ENCODE results near the gene G0S2. TPM values are rescaled to one million over a fixed set of nuclear protein-coding genes. Genes with fewer than 3 reads are reported as not detected.

G0S2 gene
- total and polyA plus RNA-seq, 2 of the 8 experiments (the other 6 are each of a cell fraction or from before 2014, with no cell fraction given) = 1.0 to 1.7 TPM

DNA sequence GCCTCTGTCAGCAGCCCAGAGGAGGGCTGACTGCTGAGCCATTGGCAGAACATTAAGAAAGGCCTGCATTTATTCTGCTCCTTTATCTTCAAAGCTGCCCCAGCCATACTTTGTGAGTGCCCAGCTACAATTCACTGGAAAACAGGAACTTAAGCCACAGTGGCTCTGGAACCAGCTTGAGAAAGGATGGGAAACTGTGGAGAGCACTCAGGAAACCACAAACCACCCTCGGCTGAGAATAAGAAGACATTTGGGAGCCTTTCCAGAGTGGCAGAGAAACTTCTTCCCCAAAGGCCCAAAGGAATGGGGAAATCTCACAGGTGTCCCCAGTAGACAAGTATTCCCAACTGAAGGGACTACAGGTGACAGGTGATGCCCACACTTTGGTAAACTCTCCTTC is 24.8 kb upstream of the G0S2 start:
- 100% methylated on average over 1 of the region's 1 CpG; no CpG with 5 or more reads in 1 of the 2 experiments for WGBS, 2 experiments (ENCODE audit: extremely low coverage in 1 of 2, insufficient coverage in 1 of 2, insufficient read length in 1 of 2, insufficient replicate concordance in 2 of 2, low coverage in 1 of 2, low lambda C conversion rate in 2 of 2, missing lambda C conversion rate in 1 of 2)
- FAIRE-seq = no peak
- DNase-seq (ENCODE audit: low read depth in 1 of 2, low spot score in 2 of 2) = no peak
- Histone ChIP-seq H4K91ac (replicated peaks; ENCODE audit: insufficient read length, low read length) (no peak overlapping the region), H4K20me1 (replicated peaks in 1 of 2; ENCODE audit: control insufficient read depth in 1 of 2, insufficient read depth in 2 of 2, low read length in 2 of 2) (no peaks in the 10 kb centered on the region), H3K9ac (replicated peaks in 1 of 4; ENCODE audit: extremely low read depth in 1 of 4, low read depth in 3 of 4, low read length in 3 of 4) (no peak overlapping the region), H3K18ac (ENCODE audit: extremely low read depth, low read length) (no peak overlapping the region), H3K23ac (ENCODE audit: insufficient read length) (no peak overlapping the region), H4K5ac (ENCODE audit: insufficient read length, low read depth, low read length) (no peak overlapping the region), H2BK12ac (ENCODE audit: low read depth, low read length) (no peak overlapping the region), H3K56ac (replicated peaks; ENCODE audit: insufficient read length, low read depth, low read length) (no peak overlapping the region), H3K27me3 (replicated peaks in 1 of 4; ENCODE audit: control insufficient read depth in 3 of 4, extremely low read depth in 1 of 4, insufficient read depth in 3 of 4, low read length in 3 of 4) (no peaks in the 10 kb centered on the region), H2BK15ac (ENCODE audit: low read length) (no peak overlapping the region), H2BK20ac (ENCODE audit: low read length) (no peak overlapping the region), H2AK5ac (ENCODE audit: low read depth, low read length) (no peak overlapping the region), H3K14ac (ENCODE audit: insufficient read length) (no peak overlapping the region), H3K23me2 (ENCODE audit: low read depth, low read length) (no peaks in the 10 kb centered on the region), H3K4ac (replicated peaks; ENCODE audit: insufficient read length, low read depth, low read length) (no peak overlapping the region), H3K4me2 (ENCODE audit: insufficient read depth in 1 of 2, low read depth in 2 of 2, low read length in 2 of 2) (no peak overlapping the region), H2AFZ (ENCODE audit: low read length) (no peak overlapping the region), H2BK120ac (replicated peaks; ENCODE audit: low read depth, low read length) (no peak overlapping the region), H2BK5ac (ENCODE audit: low read depth, low read length) (no peak overlapping the region), H3K9me3 (ENCODE audit: insufficient read depth in 2 of 2, low read depth in 1 of 2, low read length in 1 of 2) (no peaks in the 10 kb centered on the region), H3K4me1 (replicated peaks in 1 of 4; ENCODE audit: control insufficient read depth in 3 of 4, insufficient read depth in 4 of 4, low read length in 3 of 4) (peaks cover 0 to 11% (median 10%) of the 10 kb centered on the region in 4 experiments; a peak in 4 of 7 replicates), H3K79me2 (ENCODE audit: control insufficient read depth in 1 of 2, insufficient read depth in 2 of 2, low read length in 2 of 2) (no peaks in the 10 kb centered on the region), H3K27ac (ENCODE audit: low read depth, low read length) (no peak overlapping the region), H3K36me3 (ENCODE audit: control insufficient read depth in 2 of 4, insufficient read depth in 4 of 4, low read length in 3 of 4) (no peaks in the 10 kb centered on the region), H3K79me1 (ENCODE audit: low read depth, low read length) (no peaks in the 10 kb centered on the region), H4K8ac (ENCODE audit: extremely low read depth, insufficient read depth, low read length) (no peak overlapping the region), H3K4me3 (ENCODE audit: extremely low read depth in 1 of 4, insufficient read depth in 2 of 4, low read depth in 3 of 4, low read length in 4 of 4) (no peak overlapping the region)
- TF ChIP-seq CHD2 (IDR thresholded peaks at IDR 0.05; ENCODE audit: low read length) (no peak), CHD1 (IDR thresholded peaks at IDR 0.05; ENCODE audit: low read depth, low read length) (no peak), PHF8 (conservative IDR thresholded peaks at IDR 0.05; ENCODE audit: low read depth, low read length) (no peak), RNF2 (IDR thresholded peaks at IDR 0.05; ENCODE audit: borderline replicate concordance, low read depth, low read length, missing control alignments, poor library complexity, severe bottlenecking) (no peak), SP1 (IDR thresholded peaks at IDR 0.05; ENCODE audit: low read depth, low read length) (no peak), EZH2 (IDR thresholded peaks at IDR 0.05; ENCODE audit: low read depth, low read length, severe bottlenecking) (no peak), KDM4A (IDR thresholded peaks at IDR 0.05; ENCODE audit: low read depth, low read length, severe bottlenecking) (no peak), SRF (IDR thresholded peaks at IDR 0.05; ENCODE audit: low read depth, low read length) (no peak), RBBP5 (IDR thresholded peaks at IDR 0.05; ENCODE audit: borderline replicate concordance, low read depth, low read length) (no peak), POLR2AphosphoS5 (IDR thresholded peaks at IDR 0.05; ENCODE audit: low read depth, low read length) (no peak), POU5F1 (IDR thresholded peaks at IDR 0.05; ENCODE audit: low read depth, low read length) (no peak), CREB1 (IDR thresholded peaks at IDR 0.05) (no peak)
- ChIA-PET POLR2A (ENCODE audit: partially characterized antibody) (interaction anchor here (1.5 kb wide), 1 partner anchor 24 kb away, joined by 4 read pairs; no protein-coding TSS in a partner anchor), CTCF (ENCODE audit: partially characterized antibody) (interaction anchor here (1.2 to 4.5 kb wide), 10 partner anchors 8 to 74 kb away, joined by 3 to 23 read pairs (median 5); no protein-coding TSS in a partner anchor)

All from H1 (cell line).